Liver (tissue), 9 donors: ENCODE data around the gene KRTAP19-4. TPM values are rescaled to one million over a fixed set of nuclear protein-coding genes. Genes with fewer than 3 reads are reported as not detected.

ENCODE experiments used
- DNase-seq: peaks from one replicate; pipeline ENCODE4 v3.0.0-alpha.2; 2017; ENCODE audit warnings: low spot score
- H3K27ac ChIP-seq, 2 donors: one replicate each; pipeline ENCODE4 v1.7.0; 2013; ENCODE audit warnings: inconsistent platforms in 2 of 2, low read length in 2 of 2, control low read depth in 1 of 2, low read depth in 1 of 2, mild to moderate bottlenecking in 1 of 2
- H3K27me3 ChIP-seq, 4 donors: one replicate each; pipeline versions ENCODE4 v1.6.1 to v1.7.0; 2013; ENCODE audit warnings: low read length in 3 of 4, inconsistent platforms in 1 of 4, mild to moderate bottlenecking in 1 of 4, moderate library complexity in 1 of 4; ENCODE audit not compliant: control insufficient read depth in 4 of 4, insufficient read depth in 4 of 4
- H3K36me3 ChIP-seq, 4 donors: one replicate each; pipeline versions ENCODE4 v1.6.1 to v1.7.0; 2013; ENCODE audit warnings: low read length in 3 of 4, mild to moderate bottlenecking in 3 of 4, low read depth in 1 of 4, moderate library complexity in 1 of 4; ENCODE audit not compliant: control insufficient read depth in 4 of 4, insufficient read depth in 3 of 4
- H3K4me1 ChIP-seq, 4 donors: one replicate each; pipeline versions ENCODE4 v1.6.1 to v1.7.0; 2013; ENCODE audit warnings: low read length in 3 of 4, mild to moderate bottlenecking in 3 of 4, moderate library complexity in 1 of 4; ENCODE audit not compliant: control insufficient read depth in 4 of 4, insufficient read depth in 4 of 4
- H3K4me3 ChIP-seq, 3 donors: one replicate each; pipeline versions ENCODE4 v1.6.1 to v1.7.0; 2013; ENCODE audit warnings: low read length in 3 of 3, control low read depth in 1 of 3, low read depth in 1 of 3, mild to moderate bottlenecking in 1 of 3
- H3K9ac ChIP-seq, 2 donors: one replicate each; pipeline ENCODE4 v1.7.0; 2013; ENCODE audit warnings: low read length in 2 of 2, mild to moderate bottlenecking in 2 of 2, moderate library complexity in 2 of 2, control low read depth in 1 of 2, low read depth in 1 of 2
- H3K9me3 ChIP-seq, 4 donors: one replicate each; pipeline versions ENCODE4 v1.6.1 to v1.7.0; 2013; ENCODE audit warnings: low read length in 3 of 4; ENCODE audit not compliant: control insufficient read depth in 4 of 4
- EGR1 ChIP-seq, 2 donors: IDR thresholded peaks; 2 replicates each; pipeline ENCODE4 v1.6.1; 2016 to 2018; ENCODE audit warnings: antibody characterized with exemption in 2 of 2, low read depth in 2 of 2
- FOXA1 ChIP-seq: IDR thresholded peaks from 2 replicates; pipeline ENCODE4 v1.6.1; 2016; ENCODE audit warnings: antibody characterized with exemption
- FOXA2 ChIP-seq: IDR thresholded peaks from 2 replicates; pipeline ENCODE4 v1.6.1; 2016; ENCODE audit warnings: antibody characterized with exemption
- GABPA ChIP-seq, 2 donors: IDR thresholded peaks in 1 of 2; conservative IDR thresholded peaks in 1 of 2; 2 replicates each; pipeline ENCODE4 v1.6.1; 2016; ENCODE audit warnings: antibody characterized with exemption in 2 of 2, mild to moderate bottlenecking in 1 of 2, moderate library complexity in 1 of 2
- HNF4A ChIP-seq, 2 donors: conservative IDR thresholded peaks; 2 replicates each; pipeline ENCODE4 v1.6.1; 2016; ENCODE audit warnings: antibody characterized with exemption in 2 of 2, mild to moderate bottlenecking in 2 of 2
- HNF4G ChIP-seq: IDR thresholded peaks from 2 replicates; pipeline ENCODE4 v1.6.1; 2016; ENCODE audit warnings: antibody characterized with exemption
- JUND ChIP-seq, 2 donors: IDR thresholded peaks; 2 replicates each; pipeline ENCODE4 v1.6.1; 2016; ENCODE audit warnings: antibody characterized with exemption in 2 of 2
- NR2F2 ChIP-seq: IDR thresholded peaks from 2 replicates; pipeline ENCODE4 v1.6.1; 2016; ENCODE audit warnings: antibody characterized with exemption
- RAD21 ChIP-seq, 2 donors: IDR thresholded peaks; 2 replicates each; pipeline ENCODE4 v1.6.1; 2016; ENCODE audit warnings: antibody characterized with exemption in 2 of 2, mild to moderate bottlenecking in 2 of 2
- RXRA ChIP-seq, 2 donors: IDR thresholded peaks; 2 replicates each; pipeline ENCODE4 v1.6.1; 2017 to 2018; ENCODE audit warnings: antibody characterized with exemption in 2 of 2, mild to moderate bottlenecking in 1 of 2
- SP1 ChIP-seq: IDR thresholded peaks from 2 replicates; pipeline ENCODE4 v1.6.1; 2018; ENCODE audit warnings: antibody characterized with exemption, mild to moderate bottlenecking
- TAF1 ChIP-seq: conservative IDR thresholded peaks from 2 replicates; pipeline ENCODE4 v1.6.1; 2016; ENCODE audit warnings: antibody characterized with exemption, mild to moderate bottlenecking
- YY1 ChIP-seq: IDR thresholded peaks from 2 replicates; pipeline ENCODE4 v1.6.1; 2016; ENCODE audit warnings: antibody characterized with exemption, mild to moderate bottlenecking
- WGBS: extraction: QIAGEN DNeasy Blood & Tissue Kit; methylation state at CpG from one replicate; pipeline ENCODE4 v1.1.7; 2013; 5-methylcytosine and 5-hydroxymethylcytosine counted together
- polyA plus RNA-seq, 2 donors: library from polyadenylated mRNA; stranded (reverse) in 1 of 2; unstranded in 1 of 2; fragments of 200-250 nt in 1 of 2; fragments of >200 nt in 1 of 2; fragmentation: Nextera tagmentation in 1 of 2; extraction: Ambion mirVana in 1 of 2; gene quantifications; one replicate each; pipeline versions ENCODE4 v1.2.1 to v1.2.3, GENCODE V29; 2013 to 2015
- total RNA-seq, 2 donors: library from RNA; depleted of rRNA; stranded (reverse); fragments of >200 nt; gene quantifications; one replicate each; pipeline ENCODE4 v1.2.3, GENCODE V29; 2014
- TF ChIP-seq, protein P1 (sequence below): IDR thresholded peaks from 2 replicates; pipeline ENCODE4 v1.6.1; 2016; ENCODE audit warnings: antibody characterized with exemption
- TF ChIP-seq, protein P2 (sequence below): fragments of 150-350 bp; IDR thresholded peaks from 2 replicates; pipeline ENCODE4 v1.5.1; 2017; ENCODE audit warnings: improper control_type of control experiment, low read depth, low read length; ENCODE audit not compliant: missing input control
- TF ChIP-seq, protein P3 (sequence below): IDR thresholded peaks from 2 replicates; pipeline ENCODE4 v1.6.1; 2016; ENCODE audit warnings: antibody characterized with exemption
- TF ChIP-seq, protein P4 (sequence below): IDR thresholded peaks from 2 replicates; pipeline ENCODE4 v1.6.1; 2016; ENCODE audit warnings: antibody characterized with exemption
- TF ChIP-seq, protein P5 (sequence below): IDR thresholded peaks from 2 replicates; pipeline ENCODE4 v1.6.1; 2016; ENCODE audit warnings: antibody characterized with exemption, mild to moderate bottlenecking
- donor health status: healthy.
- donor health status: healthy.
- donor health status: healthy.
- donor health status: healthy.
- donor health status: healthy.

Gene KRTAP19-4
- total and polyA plus RNA-seq, 4 donors: not detected

DNA sequence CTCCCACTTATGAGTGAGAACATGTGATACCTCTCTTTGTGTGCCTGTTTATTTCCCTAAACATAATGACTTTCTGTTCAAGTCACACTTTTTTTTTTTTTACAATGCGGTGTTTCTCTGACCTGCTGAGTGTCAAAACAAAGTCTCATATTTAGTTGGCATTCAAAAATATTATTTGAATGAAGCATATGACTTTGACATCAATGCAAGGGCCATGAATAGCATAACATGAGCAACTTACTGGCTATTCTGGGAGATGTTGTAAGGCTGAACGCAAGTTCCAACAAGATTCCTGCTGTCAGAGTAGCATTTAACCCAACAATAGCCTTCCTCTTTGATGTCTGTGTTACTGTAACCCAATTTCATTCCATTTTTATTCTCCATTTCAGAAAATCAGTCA is 14.8 kb downstream of the KRTAP19-4 start:
- no peak overlapping the region for H3K4me3 ChIP-seq
- H3K27me3 ChIP-seq: peaks cover 0 to 3% (median 0%) of the 10 kb centered on the region in 4 donors
- H3K9me3 ChIP-seq: peaks cover 0 to 1% (median 0%) of the 10 kb centered on the region in 4 donors
- H3K36me3 ChIP-seq: no peaks in the 10 kb centered on the region
- no peak overlapping the region for H3K27ac ChIP-seq
- no peak for DNase-seq
- 77% methylated on average over 2 of the region's 2 CpGs for WGBS
- TF ChIP-seq FOXA1: no peak
- no peak for TF ChIP-seq RXRA (IDR thresholded peaks at IDR 0.05)
- no peak for TF ChIP-seq JUND (IDR thresholded peaks at IDR 0.05)
- no peak for TF ChIP-seq HNF4G
- no peak for TF ChIP-seq SP1
- no peak for TF ChIP-seq RAD21 (IDR thresholded peaks at IDR 0.05)
- TF ChIP-seq FOXA2: no peak
- no peak for TF ChIP-seq GABPA (IDR thresholded peaks at IDR 0.05 in 1 of 2, conservative IDR thresholded peaks at IDR 0.05 in 1 of 2)
- TF ChIP-seq, protein P1, sequence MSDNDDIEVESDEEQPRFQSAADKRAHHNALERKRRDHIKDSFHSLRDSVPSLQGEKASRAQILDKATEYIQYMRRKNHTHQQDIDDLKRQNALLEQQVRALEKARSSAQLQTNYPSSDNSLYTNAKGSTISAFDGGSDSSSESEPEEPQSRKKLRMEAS: no peak
- TF ChIP-seq, protein P2, sequence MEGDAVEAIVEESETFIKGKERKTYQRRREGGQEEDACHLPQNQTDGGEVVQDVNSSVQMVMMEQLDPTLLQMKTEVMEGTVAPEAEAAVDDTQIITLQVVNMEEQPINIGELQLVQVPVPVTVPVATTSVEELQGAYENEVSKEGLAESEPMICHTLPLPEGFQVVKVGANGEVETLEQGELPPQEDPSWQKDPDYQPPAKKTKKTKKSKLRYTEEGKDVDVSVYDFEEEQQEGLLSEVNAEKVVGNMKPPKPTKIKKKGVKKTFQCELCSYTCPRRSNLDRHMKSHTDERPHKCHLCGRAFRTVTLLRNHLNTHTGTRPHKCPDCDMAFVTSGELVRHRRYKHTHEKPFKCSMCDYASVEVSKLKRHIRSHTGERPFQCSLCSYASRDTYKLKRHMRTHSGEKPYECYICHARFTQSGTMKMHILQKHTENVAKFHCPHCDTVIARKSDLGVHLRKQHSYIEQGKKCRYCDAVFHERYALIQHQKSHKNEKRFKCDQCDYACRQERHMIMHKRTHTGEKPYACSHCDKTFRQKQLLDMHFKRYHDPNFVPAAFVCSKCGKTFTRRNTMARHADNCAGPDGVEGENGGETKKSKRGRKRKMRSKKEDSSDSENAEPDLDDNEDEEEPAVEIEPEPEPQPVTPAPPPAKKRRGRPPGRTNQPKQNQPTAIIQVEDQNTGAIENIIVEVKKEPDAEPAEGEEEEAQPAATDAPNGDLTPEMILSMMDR: no peak
- no peak for TF ChIP-seq HNF4A (conservative IDR thresholded peaks at IDR 0.05)
- TF ChIP-seq TAF1: no peak
- H3K4me1 ChIP-seq: no peaks in the 10 kb centered on the region
- H3K9ac ChIP-seq: no peak overlapping the region

DNA sequence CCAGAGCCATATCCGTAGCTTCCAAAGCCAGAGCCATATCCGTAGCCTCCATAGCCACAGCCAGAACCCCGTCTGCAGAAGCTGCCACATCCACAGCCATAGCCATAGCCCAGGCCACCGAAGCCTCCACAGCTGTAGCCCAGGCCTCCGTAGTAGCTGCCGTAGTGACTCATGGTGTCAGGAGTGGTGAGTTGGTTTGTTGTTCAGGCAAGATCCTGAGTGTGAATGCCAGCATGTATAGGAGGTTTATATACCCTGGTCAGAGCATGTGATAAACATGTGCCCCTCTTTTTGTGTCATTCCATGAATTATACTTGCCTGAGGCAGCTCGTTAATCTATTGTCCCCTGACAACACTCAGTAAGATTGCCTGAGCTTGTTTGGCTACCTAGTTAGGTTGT is 16.8 kb downstream of the KRTAP19-4 start, which contains the start of gene KRTAP19-1:
KRTAP19-1 (minus strand) TSS at position 223 of the 400 bp plus-strand sequence; CDS start at position 173, 50 bp downstream.
- Histone ChIP-seq H3K27ac (no peak within 1 kb of the TSS), H3K9me3 (no peaks in the 10 kb centered on the region), H3K9ac (no peak within 1 kb of the TSS), H3K36me3 (no peaks in the 10 kb centered on the region), H3K4me3 (no peak within 1 kb of the TSS), H3K27me3 (peaks cover 0 to 3% (median 0%) of the 10 kb centered on the region in 4 donors), H3K4me1 (no peaks in the 10 kb centered on the region)
- WGBS: 82% methylated on average over 7 of the region's 7 CpGs
- no peak for DNase-seq
- TF ChIP-seq, protein P1: no peak
- TF ChIP-seq RAD21 (IDR thresholded peaks at IDR 0.05) (no peak), FOXA2 (no peak), GABPA (IDR thresholded peaks at IDR 0.05 in 1 of 2, conservative IDR thresholded peaks at IDR 0.05 in 1 of 2) (no peak), RXRA (IDR thresholded peaks at IDR 0.05) (no peak), NR2F2 (no peak), TAF1 (no peak), YY1 (no peak), SP1 (no peak), HNF4G (no peak), JUND (IDR thresholded peaks at IDR 0.05) (no peak), HNF4A (conservative IDR thresholded peaks at IDR 0.05) (no peak), EGR1 (IDR thresholded peaks at IDR 0.05; ENCODE audit: low read depth in 2 of 2) (no peak)
- TF ChIP-seq, protein P2: no peak
- TF ChIP-seq, protein P3, sequence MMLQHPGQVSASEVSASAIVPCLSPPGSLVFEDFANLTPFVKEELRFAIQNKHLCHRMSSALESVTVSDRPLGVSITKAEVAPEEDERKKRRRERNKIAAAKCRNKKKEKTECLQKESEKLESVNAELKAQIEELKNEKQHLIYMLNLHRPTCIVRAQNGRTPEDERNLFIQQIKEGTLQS: no peak
- TF ChIP-seq, protein P4, sequence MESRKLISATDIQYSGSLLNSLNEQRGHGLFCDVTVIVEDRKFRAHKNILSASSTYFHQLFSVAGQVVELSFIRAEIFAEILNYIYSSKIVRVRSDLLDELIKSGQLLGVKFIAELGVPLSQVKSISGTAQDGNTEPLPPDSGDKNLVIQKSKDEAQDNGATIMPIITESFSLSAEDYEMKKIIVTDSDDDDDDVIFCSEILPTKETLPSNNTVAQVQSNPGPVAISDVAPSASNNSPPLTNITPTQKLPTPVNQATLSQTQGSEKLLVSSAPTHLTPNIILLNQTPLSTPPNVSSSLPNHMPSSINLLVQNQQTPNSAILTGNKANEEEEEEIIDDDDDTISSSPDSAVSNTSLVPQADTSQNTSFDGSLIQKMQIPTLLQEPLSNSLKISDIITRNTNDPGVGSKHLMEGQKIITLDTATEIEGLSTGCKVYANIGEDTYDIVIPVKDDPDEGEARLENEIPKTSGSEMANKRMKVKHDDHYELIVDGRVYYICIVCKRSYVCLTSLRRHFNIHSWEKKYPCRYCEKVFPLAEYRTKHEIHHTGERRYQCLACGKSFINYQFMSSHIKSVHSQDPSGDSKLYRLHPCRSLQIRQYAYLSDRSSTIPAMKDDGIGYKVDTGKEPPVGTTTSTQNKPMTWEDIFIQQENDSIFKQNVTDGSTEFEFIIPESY: no peak
- TF ChIP-seq, protein P5, sequence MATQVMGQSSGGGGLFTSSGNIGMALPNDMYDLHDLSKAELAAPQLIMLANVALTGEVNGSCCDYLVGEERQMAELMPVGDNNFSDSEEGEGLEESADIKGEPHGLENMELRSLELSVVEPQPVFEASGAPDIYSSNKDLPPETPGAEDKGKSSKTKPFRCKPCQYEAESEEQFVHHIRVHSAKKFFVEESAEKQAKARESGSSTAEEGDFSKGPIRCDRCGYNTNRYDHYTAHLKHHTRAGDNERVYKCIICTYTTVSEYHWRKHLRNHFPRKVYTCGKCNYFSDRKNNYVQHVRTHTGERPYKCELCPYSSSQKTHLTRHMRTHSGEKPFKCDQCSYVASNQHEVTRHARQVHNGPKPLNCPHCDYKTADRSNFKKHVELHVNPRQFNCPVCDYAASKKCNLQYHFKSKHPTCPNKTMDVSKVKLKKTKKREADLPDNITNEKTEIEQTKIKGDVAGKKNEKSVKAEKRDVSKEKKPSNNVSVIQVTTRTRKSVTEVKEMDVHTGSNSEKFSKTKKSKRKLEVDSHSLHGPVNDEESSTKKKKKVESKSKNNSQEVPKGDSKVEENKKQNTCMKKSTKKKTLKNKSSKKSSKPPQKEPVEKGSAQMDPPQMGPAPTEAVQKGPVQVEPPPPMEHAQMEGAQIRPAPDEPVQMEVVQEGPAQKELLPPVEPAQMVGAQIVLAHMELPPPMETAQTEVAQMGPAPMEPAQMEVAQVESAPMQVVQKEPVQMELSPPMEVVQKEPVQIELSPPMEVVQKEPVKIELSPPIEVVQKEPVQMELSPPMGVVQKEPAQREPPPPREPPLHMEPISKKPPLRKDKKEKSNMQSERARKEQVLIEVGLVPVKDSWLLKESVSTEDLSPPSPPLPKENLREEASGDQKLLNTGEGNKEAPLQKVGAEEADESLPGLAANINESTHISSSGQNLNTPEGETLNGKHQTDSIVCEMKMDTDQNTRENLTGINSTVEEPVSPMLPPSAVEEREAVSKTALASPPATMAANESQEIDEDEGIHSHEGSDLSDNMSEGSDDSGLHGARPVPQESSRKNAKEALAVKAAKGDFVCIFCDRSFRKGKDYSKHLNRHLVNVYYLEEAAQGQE: no peak
